AG08395 (cell line): ENCODE data around the gene POLR2B.
"Not testable (repeated sequence)": the region's sequence is repeated elsewhere in the genome, so short reads cannot be mapped to it uniquely, and the experiment has no call there.

Source experiments
- DNase-seq: peaks from one replicate; pipeline ENCODE4 v3.0.0; 2012; ENCODE audit warnings: mixed read lengths, low spot score

The POLR2B gene

DNA sequence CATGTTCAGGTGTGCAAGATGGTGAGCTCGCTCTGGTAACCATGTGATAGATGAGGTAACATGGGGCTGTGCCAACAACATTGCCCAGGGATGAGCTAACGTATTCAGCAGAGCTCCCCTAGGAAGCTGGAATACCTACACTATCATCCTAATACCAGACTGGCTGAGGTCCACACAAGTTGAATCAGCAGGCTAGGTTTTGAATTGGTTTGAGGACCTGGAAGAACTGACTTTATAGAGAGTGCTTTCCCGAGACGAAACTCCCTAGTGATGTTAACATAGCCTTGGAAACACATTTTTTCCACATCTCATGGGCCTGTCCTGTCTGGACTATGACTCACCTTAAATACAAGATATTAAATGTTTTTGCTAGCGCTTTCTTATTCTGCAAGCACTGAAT, 74.8 kb downstream of the POLR2B start:
- no peak for DNase-seq

DNA sequence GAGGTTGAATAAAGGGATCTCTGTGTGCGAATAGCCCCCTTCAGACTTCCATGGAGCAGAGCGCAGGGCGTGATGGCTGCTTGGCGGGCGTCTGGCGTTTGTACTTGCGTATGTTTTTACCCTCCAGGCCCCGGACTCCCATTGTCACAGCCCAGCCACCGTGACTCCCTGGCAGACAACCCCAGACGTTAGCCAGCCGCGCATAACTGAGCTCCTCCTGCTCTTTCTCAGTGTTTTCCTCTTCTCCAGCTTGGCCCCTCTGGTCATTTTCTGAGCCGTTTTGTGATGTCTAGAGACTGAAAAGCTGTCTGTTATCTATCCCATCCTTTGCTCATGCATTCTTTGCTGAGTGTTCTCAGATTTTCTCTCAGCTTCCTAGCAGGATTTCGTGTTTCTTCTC, 77.2 kb downstream of the POLR2B start:
- DNase-seq = no peak

DNA sequence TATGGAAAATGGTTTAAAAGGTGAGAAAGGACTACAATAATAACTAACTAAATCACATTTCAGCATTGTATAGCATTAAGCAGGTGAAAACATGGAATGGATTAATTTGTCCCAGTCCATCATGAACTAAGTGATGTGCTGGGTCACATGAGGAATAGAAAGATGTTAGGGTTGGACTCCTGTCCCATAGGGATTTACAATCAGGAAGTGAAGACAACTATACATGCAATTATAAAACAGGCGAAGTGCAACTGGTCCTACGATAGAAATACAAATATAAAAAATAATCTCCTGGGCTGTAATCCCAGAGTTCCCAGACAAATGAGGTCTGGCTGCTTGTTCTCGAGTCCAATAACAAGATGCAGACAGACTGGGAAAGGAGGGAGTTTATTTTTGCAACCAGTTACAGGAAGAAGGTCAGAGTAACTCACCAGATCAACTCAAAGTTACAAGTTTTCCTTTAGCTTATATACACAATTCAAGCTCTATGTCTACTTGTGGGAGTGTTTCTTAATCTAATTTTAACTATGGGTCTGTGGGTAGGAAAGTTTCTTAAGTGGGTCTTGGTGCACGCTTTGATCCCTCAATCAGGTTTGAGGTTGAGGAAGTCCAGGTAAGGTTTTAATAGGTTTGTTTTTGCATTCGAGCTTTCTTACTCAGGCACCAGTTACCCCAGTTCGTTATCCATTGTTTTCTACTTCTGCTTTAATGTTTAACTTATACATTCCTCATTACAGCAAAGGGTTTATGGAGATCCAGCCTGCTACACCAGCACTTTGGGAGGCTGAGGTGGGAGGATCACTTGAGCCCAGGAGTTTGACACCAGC, 81.4 kb downstream of the POLR2B start:
- no peak for DNase-seq

DNA sequence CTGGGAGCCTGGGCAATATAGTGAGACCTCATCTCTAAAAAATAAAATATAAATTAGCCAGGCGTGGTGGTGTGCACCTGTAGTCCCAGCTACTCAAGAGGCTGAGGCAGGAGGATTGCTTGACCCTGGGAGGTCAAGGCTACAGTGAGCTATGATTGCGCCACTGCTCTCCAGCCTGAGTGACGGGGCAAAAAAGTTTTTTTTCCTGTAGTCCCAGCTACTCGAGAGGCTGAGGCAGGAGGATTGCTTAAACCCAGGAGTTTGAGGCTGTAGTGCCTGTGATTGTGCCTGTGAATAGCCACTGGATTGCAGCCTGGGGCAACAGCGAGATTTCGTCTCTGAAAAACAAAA, 82.0 kb downstream of the POLR2B start:
- DNase-seq = not testable (repeated sequence)

DNA sequence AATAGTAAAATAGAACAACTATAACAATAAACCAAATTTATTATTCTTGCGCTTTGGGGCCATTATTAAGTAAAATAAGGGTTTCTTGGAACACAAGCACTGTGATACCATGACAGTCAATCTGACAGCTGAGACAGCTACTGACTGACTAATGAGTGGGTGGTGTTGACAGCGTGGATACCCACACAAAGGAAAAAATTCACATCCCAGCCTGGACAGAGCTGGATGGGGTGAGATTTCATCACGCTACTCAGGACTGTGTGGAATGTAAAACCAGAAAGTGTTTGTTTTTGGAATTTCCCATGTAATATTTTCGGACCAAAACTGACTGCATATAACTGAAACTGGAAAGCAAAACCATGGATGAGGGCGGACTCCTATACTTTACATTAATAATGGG, 82.7 kb downstream of the POLR2B start:
- DNase-seq = peak; percentile 43

DNA sequence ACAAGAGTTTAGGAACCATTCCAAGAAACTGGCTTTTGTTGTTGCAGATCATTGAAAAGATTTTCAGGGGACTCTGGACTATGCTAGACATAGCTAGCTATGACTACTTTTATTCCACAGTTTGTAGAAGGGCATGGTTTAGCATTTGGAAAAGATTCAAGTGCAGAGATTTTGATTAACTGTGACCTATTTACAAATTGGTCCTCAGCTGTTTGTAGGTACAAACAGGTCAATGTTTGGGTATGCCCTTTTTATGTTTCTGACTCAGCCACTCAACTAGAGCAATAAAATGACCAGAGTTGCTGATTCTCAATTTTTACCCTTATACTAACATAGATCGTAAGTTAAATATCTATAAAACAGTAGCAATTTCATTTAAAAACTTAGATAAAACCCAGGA, 84.8 kb downstream of the POLR2B start:
- no peak for DNase-seq

DNA sequence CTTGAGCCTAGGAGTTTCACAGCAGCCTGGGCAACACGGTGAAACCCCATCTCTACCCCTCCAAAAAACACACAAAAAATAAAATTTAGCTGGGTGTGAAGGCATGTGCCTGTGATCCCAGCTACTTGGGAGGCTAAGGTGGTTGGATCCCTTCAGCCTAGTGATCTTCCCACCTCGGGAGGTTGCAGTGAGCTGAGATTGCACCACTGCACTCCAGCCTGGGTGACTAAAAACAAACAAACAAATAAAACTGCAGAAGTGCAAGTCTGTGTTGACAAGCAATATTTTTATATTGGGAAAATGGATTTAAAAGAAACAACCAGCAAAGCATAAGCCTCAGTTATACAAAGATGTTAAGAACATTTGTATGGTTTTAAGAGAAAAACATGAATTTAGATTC, 85.4 kb downstream of the POLR2B start:
- DNase-seq = no peak

DNA sequence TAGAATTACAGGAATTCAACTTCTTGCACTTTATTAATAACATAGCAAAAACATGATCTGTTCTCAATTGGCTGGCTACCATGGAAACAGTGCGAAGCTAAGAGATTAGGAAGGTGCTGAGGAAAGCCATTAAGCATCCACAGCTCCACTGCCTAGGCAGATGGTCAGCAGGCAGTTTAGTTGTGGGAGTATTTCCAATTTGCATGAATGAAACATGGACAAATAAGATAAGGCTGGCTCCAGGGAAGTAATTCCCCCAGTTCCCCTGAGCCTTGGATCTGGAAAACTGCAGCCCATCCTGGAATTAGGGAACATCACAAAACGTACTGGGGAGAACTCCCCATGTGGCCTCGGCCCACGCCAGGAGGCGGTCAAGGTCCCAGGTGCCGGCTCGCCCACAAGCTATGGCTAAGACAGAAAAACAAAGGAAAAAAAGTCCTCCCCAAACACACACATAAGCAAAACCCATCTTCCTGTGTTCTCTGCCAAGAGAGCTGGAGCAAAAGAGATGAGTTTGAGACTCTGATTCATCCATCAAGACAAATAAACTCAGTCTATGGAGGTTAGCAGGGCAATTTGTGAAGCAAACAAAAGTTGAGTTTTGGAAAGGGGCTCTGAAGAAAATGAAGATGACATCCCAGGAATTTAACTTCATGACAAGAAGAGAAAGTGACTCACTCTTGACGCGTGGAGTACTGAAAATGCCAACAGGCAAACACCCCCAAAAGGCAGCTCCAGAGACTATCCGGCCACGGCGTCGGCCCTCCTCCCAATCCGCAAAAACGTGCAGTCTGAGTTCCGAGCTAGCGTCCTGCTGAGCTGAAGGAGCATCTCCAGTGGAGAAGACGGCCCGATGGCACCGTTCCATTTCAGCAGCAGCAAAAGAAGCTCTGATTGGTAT, 86.4 kb downstream of the POLR2B start:
- peak; percentile 70 for DNase-seq

DNA sequence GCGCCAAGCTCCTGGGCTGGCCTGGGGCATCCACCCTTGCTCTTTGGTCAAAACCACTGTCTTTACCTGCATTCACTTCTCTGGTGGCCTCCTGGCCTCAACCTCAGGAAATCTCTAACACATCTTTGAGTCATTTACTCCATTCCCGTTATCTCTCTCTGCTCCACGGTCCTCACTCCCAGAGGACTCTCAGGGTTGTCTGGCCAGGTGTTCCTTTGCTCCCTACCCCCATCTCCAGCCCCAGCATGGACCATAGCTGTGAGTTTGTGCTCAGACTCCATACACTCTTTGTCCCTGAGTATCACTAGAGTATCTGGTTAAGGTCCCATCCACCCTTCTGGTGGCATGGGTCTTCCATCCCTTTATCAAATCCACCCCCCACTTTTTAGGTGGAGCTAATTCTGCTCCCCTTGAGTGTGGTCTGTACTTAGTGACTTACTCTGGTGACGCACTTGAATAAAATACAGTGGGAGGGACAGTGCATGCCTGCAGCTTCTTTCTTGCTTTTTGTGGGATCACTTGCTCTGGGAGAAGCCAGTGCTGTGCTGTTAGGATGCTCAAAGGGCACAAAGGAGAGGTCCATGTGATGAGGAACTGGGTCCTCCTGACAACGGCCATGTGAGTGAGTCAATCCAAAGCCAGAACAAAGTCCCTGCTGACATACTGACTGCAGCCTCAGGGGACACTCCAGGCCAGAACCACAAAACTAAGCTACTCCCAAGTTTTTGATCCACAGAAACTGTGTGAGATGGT, 87.2 kb downstream of the POLR2B start:
- no peak for DNase-seq

DNA sequence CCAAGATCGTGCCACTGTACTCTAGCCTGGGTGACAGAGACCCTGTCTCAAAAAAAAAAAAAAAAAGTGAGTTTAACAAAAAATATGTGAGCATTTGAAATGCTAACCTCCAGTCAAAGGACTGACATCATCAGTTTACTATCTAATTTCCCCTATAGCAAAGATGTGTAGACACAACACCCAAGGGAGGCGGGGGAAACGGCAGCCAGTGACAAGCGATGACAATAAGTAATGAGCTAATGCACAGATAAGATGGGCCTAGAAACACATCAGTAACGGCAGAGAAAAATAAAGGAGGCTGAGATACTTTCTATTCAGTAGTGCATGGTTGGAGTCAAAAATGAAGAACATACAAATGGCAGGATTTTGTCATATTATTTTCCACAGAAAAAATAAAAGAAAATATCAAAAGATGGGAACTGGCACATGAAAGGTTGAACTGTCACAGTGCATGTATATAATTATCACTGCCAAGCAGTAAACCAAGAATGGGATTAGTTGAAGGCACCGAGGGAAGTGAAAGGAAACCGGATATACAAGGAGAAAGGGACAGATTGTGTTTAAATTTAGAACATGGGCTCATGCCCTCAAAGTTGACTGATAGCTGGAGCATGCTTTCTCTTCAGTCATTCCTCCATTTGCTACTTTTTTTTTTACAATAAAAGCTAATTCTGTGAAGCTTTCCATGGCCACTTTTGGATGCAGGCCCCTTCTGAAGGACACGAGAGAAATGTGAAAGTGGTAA, 89.7 kb downstream of the POLR2B start:
- DNase-seq = no peak

DNA sequence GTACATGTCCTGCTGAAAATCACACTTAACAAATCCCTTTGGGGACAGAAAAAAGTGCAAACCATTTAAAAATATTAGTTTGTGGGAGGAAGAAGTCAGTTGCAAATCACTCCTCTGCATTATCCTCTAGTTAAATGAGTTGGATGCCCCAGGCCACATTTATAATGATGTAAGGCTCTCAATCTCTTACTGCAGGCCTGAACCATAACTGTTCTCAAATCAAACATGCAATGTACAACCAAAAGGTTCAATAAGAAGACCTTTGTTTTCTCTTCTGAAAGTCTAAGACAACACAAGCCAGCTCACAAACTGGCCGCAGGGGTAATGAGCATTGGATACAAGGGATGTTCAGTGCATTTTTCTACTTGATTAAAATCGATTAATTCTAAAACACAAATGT, 91.8 kb downstream of the POLR2B start:
- DNase-seq = no peak

DNA sequence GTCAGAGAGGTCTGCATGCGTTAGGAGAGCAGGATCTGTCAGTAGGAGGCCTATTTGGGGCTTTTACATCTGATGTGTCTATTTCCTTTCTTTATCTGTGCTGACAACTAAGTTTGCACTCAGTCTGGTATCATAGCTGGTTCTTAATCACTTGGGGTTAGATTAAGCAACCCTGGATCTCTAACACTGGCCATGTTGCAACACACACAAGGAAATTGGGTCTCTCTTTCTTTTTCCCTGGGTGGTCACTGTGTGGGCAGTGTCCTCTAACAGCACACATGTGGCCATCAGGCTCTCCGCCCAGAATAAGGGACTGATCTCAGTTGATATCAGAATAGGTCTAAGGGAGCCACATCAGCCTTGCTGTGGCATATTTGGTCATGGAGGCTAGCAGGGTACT, 92.6 kb downstream of the POLR2B start:
- peak; percentile 53 for DNase-seq

DNA sequence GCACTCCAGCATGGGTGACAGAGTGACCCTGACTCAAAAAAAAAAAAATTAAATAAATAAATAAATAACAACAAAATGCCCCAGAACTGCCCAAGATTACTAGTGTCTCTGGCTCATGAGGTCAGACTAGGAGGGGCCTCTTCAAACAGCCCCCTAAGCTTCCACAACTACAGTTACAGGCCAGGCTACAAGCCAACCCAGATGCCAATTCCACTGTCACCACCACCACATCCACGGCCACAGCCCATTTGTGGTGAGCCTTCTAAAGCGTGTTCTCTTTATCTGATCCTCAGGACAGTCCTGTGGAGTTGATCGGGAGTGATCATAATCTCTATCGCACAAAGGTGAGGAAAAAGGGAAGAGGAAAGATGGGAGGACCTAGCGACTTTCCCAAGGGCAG, 94.9 kb downstream of the POLR2B start:
- DNase-seq = no peak

DNA sequence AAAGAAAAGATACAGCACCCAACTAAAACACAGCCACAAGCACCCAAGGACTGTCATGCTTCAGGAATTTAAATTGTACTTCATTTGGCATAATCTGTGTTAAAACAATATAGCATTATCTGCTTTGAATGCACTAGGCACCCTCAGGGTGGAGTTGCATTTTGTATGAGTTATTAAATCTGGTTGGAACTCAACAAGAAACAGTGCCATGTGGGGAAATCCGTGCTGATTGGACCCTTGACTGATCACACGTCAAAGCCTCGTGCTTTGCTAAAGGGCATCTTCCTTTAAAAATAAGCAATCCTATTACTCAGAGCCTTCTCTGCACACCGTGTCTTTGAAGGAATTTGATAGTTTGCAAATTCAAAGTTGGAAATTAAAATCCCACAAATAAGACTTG, 96.0 kb downstream of the POLR2B start:
- DNase-seq = peak; percentile 45

DNA sequence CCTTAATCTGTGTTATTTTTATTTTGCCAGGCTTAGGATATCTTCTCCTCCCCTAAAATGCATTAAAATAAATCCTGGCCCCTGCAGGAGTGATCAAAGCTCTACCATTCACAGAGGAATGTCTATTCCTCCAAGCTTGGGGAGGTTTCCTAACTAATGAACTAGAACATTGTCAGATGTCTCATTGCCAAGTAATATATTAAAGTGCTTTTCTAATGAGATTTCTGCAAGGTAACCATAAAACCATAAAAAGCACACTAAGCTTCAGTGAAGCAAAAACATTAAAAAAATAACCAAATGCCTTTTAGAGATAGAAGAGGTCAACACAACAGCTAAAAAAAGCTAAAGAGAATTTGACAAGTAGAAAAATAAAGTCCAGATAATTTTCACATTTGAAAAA, 96.7 kb downstream of the POLR2B start:
- DNase-seq = no peak

DNA sequence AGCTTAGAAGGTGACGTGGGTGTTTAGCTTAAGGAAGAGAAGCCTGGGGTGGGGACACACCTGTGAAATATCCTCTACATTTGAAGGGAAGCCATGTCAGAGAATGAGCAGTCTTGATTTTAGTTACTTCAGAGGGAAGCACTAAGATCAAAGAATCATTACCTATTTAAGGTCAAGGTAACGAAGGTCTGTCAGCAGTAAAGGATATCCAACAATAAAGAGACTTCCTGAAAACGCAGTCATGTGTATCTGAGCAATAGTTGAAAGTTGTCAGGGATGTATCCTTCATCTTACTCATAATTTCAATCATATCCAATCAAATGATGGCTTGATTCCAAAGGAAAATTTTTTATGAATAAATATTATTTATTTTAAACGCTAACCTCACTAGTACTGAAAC, 98.0 kb downstream of the POLR2B start:
- no peak for DNase-seq

DNA sequence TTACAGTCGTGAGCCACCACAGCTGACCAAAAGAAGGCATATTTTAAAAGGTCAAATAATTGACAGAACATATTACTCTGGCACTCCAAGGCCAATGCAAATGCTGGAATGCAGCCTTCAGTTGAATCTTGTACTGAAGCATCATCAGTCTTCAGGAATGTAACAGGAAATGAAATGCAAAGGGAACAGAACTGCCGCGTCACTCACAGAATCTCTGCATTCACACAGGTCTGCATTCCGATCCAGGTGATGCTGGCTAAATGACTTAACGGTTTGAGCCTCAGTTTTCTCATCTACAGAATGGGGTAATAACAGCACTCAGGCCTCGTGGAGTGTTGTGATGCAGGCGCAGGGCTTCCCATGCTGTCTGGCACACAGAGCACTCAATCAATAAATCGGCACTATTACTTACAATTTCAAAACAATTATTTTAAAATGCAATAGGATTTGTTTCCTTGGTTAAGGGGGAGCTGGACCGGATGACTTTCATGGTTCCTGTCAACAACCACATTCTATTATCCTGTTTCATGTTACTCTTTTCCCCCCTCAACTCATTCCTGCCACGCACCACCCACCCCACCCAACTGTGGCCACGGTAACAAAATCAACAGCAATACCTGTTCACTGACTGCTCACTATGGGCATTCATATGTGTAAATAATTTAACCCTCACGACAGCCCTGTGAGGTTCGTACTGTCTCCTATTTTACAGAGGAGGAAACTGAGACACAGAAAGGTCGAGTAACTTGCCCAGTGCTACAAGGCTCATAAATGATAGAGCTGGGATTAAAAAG, 99.1 kb downstream of the POLR2B start:
- DNase-seq = no peak

DNA sequence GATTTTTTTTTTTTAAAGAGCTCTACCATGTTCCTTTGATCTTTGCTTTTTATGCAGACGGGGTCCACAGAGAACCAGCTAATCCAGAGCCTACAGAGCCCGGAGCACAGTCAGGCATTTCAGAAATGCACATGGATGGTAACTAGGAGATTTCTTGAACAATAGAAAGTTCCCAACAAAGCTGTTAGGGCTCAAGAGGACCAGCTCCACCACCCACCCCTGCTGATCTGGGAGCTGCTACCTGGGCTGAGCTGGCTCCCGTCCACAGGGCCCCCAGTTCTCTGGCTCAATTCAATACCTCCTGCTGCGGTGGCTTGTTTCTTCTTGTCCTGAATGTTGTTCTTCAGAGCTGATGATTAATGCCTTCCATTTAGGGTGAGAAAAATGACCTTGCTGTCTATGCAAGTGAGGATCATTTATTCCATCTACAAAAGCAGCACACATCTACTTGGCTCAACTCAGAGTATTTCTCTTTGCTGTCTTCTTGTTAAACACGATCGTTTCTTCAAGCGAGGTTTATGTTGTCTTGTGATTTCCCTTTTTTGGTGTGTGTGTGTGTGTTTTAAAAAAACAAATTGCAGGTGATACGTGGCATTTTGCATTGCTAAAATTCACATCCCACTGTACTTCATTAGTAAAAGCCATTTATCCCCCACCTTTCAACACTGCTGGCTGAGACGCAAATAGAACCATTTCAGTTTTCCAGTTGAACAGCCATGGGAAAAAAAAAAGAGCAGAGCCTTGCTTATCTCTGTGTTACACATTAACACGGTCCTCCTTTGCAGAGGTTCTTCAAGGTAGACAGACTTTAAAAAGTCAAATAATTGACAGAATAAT, 100.2 kb downstream of the POLR2B start:
- DNase-seq = no peak
